GM21737 (cell line): ENCODE results near the gene IPO4.

Experiments used
- ATAC-seq: cut with Tn5 transposase; IDR thresholded peaks from one replicate; pipeline ENCODE4 v1.9.1; 2021; ENCODE audit warnings: mild to moderate bottlenecking, moderate library complexity; ENCODE audit not compliant: unreplicated experiment

Gene IPO4

GRCh38 chr14:24150993-24151392, 37.6 kb downstream of the IPO4 start:
- ATAC-seq: no peak

DNA sequence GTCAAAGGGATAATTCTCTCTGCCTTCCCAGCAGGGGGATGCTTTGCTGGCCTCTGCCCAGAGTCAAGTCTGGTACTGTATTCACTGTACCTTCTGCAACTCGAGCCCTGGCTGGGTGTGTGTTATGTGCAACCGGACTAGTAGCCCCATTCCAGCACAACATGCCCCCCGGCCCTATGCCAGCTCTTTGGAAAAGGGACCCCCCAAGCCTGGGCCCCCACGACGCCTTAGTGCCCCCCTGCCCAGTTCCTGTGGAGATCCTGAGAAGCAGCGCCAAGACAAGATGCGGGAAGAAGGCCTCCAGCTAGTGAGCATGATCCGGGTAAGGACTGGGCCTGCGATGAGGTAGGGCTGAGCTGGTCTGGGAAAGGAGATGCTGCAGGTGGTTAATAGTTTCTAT, 38.0 kb downstream of the IPO4 start:
- ATAC-seq: no peak

- ATAC-seq: no peak
Measured at GRCh38 chr14:24150061-24150460, 38.6 kb downstream of the IPO4 start.

GRCh38 chr14:24149302-24149969, 39.2 kb downstream of the IPO4 start:
- ATAC-seq: no peak

GRCh38 chr14:24147761-24148428, 40.7 kb downstream of the IPO4 start:
- ATAC-seq: no peak

GRCh38 chr14:24146978-24147760, 41.4 kb downstream of the IPO4 start, which contains the start of gene RNF31:
RNF31 (plus strand) TSS chr14:24147498; CDS start chr14:24147699, 201 bp downstream.
- ATAC-seq: peak; percentile 76

DNA sequence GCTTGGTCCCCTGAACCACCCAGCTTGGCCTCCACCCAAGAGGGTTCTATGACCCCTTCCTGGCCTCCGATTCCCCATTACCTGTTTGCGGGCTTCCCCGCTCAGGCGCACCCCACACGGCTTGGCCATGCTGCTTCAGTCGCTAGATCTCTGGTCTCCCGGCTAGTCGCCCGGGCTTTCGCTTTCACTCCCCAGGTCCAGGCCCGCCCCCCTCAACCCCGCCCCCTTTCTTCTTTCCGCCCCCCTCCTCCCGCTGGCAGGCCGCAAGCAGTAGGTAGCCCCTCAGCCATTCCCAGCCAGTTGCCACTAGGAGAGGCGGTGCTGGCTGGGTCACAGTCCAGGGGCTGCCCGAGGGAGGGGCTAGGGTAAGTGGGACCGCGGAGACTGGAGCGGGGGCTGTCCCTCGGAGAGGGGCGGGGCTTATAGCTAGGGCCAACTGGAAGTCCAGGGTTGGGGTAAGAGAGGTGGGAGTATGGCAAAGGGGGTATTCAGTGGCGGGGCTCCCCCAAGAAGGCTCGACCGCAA, 42.1 kb downstream of the IPO4 start, which contains the start of gene PSME2:
TSS of gene PSME2 (minus strand) at position 158 of the 525 bp plus-strand sequence. CDS start at position 129, 29 bp downstream.
- peak; percentile 63 for ATAC-seq

DNA sequence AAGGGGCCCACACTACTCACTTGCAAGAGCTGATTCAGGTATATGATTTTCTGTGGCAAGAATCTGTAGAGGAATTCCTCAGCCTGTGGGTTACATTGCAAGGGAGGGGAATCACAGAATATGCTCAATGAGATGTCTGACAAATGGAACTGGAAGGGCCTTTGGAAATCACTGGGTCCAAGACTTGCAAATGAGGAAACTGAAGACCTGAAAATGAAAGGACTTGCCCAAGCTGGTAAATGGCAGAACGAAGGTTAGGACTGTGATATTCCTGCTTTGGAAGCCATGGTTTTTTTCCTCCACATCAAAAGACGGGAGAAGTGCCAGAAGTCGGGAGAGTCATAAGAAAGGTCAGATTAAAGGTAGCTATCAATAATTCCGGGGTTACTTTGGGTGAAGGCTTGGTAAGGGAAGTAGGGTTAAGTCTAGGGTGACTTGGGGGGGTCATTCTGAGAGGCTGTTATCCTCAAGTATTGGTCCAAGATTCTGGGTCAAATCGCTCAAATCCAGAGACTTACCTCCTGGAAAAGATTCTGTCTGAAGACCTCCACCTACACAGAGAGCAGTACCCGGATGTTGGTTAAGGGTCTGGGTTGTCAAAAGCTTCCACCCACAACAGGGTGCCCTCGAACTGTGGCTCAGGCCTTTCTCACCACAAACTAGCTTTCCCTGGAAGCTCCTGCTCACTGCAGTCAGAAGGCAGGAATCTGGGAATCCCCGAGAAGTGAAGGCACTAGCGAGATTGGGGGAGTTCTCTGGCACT, 42.7 kb downstream of the IPO4 start:
- ATAC-seq: no peak

DNA sequence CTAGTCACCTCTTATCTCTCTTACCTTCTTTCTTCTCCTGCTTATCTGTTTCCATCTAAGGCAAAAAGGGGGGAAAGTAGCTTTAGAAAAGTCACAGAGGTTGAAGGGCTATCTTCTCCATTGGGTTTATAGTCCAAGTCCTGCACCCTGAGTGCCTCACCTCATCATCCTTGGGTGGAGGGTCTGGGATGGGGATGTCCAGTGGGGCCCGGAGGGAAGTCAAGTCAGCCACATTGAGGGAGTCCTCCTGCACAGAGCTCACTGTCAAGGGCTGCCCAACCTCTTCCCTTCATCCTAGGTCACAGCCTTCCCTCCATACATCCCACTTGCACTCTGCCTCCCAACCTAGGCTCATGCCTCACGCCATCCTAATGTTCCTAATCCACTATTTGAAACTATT, 43.4 kb downstream of the IPO4 start:
- ATAC-seq: no peak

- no peak for ATAC-seq
Measured at GRCh38 chr14:24144451-24144850, 44.2 kb downstream of the IPO4 start.

- no peak for ATAC-seq
Measured at GRCh38 chr14:24143511-24143910, 45.1 kb downstream of the IPO4 start.

DNA sequence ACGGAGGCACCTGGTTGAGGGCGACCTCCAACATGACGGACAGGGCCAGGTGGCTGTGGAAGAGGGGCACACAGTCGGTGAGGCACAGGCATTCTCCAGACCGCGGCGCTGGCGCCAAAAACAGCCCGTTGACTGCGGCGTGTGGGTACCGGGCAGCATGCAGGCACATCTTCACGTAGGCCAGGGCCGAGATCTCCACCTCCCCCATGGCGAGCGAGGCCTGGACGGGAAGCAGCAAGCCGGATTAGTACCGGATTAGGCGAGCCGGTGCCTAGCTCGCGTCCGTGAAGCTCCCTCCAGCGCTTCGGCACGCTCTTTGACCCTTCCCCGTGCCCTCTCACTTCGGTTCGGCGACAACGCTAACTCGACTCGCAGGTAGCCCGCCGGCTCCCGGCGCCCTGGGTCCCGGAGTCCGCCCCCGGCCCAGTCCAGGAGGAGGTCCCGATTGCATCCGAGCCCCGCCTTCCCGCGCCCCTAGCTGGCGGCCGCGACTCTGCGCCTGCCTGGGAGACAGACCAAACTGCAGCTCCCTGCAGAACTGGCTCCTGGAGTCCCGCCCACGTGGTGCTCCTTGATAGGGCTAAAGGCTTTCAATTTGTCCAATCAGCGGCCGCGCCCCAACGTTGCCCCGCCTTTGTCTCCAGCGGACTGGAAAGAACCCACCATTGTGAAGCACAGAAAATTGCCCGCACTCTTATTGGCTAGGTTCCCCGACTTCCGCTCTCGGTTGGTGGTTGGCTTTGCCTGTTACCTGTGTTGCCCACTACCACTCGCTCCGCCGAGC, 47.3 kb downstream of the IPO4 start, which contains the start of gene EMC9:
TSS of gene EMC9 (minus strand) at position 495 of the 784 bp plus-strand sequence. CDS start at position 208, 287 bp downstream.
- peak; percentile 80 for ATAC-seq

GRCh38 chr14:24139272-24139934, 49.2 kb downstream of the IPO4 start:
- ATAC-seq: no peak

DNA sequence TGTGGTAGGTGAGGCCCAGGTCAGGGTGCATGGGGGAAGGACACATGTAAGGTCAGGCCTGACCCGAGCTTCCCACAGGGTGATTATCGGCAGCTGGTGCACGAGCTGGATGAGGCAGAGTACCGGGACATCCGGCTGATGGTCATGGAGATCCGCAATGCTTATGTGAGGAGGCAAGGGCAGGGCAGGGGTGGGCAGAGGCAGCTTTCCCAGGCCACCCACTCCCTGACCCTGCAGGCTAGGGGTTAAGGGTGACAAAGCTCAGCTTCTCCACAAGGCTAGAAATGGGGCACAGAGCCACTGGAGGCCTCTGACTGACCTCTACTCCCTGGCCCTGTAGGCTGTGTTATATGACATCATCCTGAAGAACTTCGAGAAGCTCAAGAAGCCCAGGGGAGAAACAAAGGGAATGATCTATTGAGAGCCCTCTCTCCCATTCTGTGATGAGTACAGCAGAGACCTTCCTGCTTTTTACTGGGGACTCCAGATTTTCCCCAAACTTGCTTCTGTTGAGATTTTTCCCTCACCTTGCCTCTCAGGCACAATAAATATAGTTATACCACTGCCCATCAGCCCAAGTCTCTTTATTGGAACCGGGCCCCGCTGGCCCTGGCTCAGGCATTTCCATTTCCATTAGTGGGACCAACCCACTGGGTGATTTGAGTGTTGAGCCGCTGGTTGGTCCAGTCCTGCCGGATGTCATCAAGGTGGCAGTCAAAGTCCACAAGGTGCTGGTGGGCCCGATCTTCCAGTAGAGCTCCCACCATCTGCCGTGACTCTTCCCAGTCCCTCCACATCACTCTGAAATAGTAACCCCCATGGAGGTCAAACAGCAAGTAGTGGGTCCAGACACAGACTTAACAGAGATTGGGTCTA, 50.0 kb downstream of the IPO4 start:
- no peak for ATAC-seq

GRCh38 chr14:24137529-24138395, 50.9 kb downstream of the IPO4 start:
- no peak for ATAC-seq

DNA sequence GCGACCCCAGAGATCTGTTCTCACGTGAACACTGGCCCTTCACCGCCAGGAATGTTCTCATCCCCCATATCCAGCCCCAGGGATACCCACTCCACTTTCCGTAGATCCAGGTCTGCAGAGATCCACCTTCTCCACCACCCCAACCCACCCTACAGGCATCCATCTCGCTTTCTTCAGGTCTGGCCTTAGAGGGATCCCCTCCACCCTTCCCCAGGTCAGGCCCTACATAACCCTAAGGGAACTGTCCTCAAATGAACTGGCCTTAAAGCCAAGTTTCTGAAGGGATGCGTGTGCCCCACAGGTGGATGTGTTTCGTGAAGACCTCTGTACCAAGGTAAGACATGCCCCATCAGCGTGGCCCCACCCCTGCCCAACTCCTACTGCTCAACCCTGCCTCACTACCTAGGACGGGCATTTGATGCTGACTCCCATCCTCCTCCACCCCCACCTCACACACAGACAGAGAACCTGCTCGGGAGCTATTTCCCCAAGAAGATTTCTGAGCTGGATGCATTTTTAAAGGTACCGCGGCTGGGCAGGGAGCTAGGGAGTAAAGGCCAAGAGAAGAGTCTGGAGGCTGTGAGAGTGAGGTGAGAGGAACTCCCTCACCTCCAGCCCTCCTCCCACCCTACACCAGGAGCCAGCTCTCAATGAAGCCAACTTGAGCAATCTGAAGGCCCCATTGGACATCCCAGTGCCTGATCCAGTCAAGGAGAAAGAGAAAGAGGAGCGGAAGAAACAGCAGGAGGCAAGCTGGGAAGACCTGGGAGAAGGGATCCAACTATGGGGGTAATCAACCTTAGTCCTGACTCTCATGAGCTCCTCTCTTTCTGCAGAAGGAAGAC, 51.7 kb downstream of the IPO4 start:
- no peak for ATAC-seq
